ENCODE measurements around the gene PUM2.

Gene PUM2

GRCh38 chr2:20198796-20199632 lies 151.6 kb downstream of the PUM2 start:
- DNase-seq: no peak
